HCT116 (cell line): ENCODE data around the gene NFKB2. TPM values are rescaled to one million over a fixed set of nuclear protein-coding genes. Genes with fewer than 3 reads are reported as not detected.

Experiments used
- ATAC-seq: fragments of 200-7000 bp; cut with Tn5 transposase; 2 replicates; pipeline ENCODE4 v1.9.1; 2020; ENCODE audit warnings: mild to moderate bottlenecking, moderate library complexity
- BruUV-seq: library from RNA; stranded (reverse); fragments of 400-500 nt; replicated peaks from 2 replicates; lab custom pipeline; 2021; lab: Mats Ljungman, UMichigan
- CTCF ChIA-PET: fragments of 300-600 bp; sonication (Branson Sonifier 250); formaldehyde crosslinking; loops from one replicate; lab custom pipeline; 2021; ENCODE audit warnings: antibody characterized with exemption; lab: Charles Lee
- POLR2A ChIA-PET: fragments of 300-600, 350-600 bp; sonication (Branson Sonifier 250); formaldehyde crosslinking; loops from one replicate; lab custom pipeline; 2021; ENCODE audit warnings: antibody characterized with exemption; lab: Charles Lee
- RAD21 ChIA-PET, 2 experiments: fragments of 300-600 bp; sonication (Branson Sonifier 250); formaldehyde crosslinking; loops; one replicate each; lab custom pipeline; 2023; ENCODE audit warnings: low total read pairs in 2 of 2; ENCODE audit not compliant: uncharacterized antibody in 2 of 2, unreplicated experiment in 2 of 2, low non-redundant PET in 1 of 2; lab: Charles Lee
- DNase-seq: peaks from one replicate; pipeline ENCODE4 v3.0.0-alpha.2; 2010; ENCODE audit warnings: low read depth, low spot score
- H2AFZ ChIP-seq: fragments of 200-600 bp; shearing (Covaris generic), sonication (generic); 2 replicates; pipeline ENCODE4 v1.6.1; 2017; ENCODE audit warnings: low read depth, mixed run types, mixed read lengths, antibody characterized with exemption, low read length; ENCODE audit not compliant: poor library complexity, severe bottlenecking
- H3K27ac ChIP-seq: 2 replicates; pipeline ENCODE4 v1.5.1; 2012; ENCODE audit warnings: low read depth, low read length
- H3K27me3 ChIP-seq: fragments of 200-600 bp; sonication (generic); 2 replicates; pipeline ENCODE4 v1.6.1; 2016; ENCODE audit warnings: mixed run types, low read length, mixed read lengths; ENCODE audit not compliant: insufficient read depth
- H3K36me3 ChIP-seq, 2 experiments: fragments of 200-500 bp in 1 of 2; fragments of 200-600 bp in 1 of 2; sonication (Bioruptor generic) in 1 of 2; sonication (generic) in 1 of 2; 2 replicates each; pipeline versions ENCODE4 v1.5.1 to v1.6.1; 2014 to 2016; ENCODE audit warnings: low read length in 2 of 2, inconsistent platforms in 1 of 2, mixed read lengths in 1 of 2, mixed run types in 1 of 2; ENCODE audit not compliant: insufficient read depth in 2 of 2, control insufficient read depth in 1 of 2
- H3K4me1 ChIP-seq, 2 experiments: fragments of 200-600 bp in 1 of 2; sonication (generic) in 1 of 2; 2 replicates each; pipeline versions ENCODE4 v1.5.1 to v1.6.1; 2012 to 2017; ENCODE audit warnings: low read length in 2 of 2, inconsistent platforms in 1 of 2, mild to moderate bottlenecking in 1 of 2, mixed read lengths in 1 of 2, mixed run types in 1 of 2, moderate library complexity in 1 of 2; ENCODE audit not compliant: insufficient read depth in 2 of 2, control insufficient read depth in 1 of 2
- H3K4me2 ChIP-seq: fragments of 200-600 bp; sonication (generic); 2 replicates; pipeline ENCODE4 v1.6.1; 2017; ENCODE audit warnings: mixed run types, low read length, mixed read lengths
- H3K4me3 ChIP-seq, 2 experiments: fragments of 200-600 bp in 1 of 2; sonication (generic) in 1 of 2; replicated peaks in 1 of 2; 2 replicates each; pipeline ENCODE4 v1.5.1; 2011 to 2016; ENCODE audit warnings: low read length in 2 of 2, control low read depth in 1 of 2, low read depth in 1 of 2, mild to moderate bottlenecking in 1 of 2, mixed read lengths in 1 of 2, mixed run types in 1 of 2
- H3K79me2 ChIP-seq: fragments of 200-600 bp; sonication (generic); 2 replicates; pipeline ENCODE4 v1.6.1; 2017; ENCODE audit warnings: mild to moderate bottlenecking, mixed run types, low read length, moderate library complexity, mixed read lengths; ENCODE audit not compliant: insufficient read depth
- H3K9ac ChIP-seq: fragments of 200-600 bp; sonication (generic); 2 replicates; pipeline ENCODE4 v1.6.1; 2016; ENCODE audit warnings: low read length, mixed read lengths
- H3K9me2 ChIP-seq: fragments of 200-600 bp; sonication (generic), shearing (Covaris generic); 2 replicates; pipeline ENCODE4 v1.6.1; 2017; ENCODE audit warnings: mixed run types, mild to moderate bottlenecking, moderate library complexity; ENCODE audit not compliant: insufficient read depth
- H3K9me3 ChIP-seq, 2 experiments: fragments of 200-500 bp in 1 of 2; fragments of 200-600 bp in 1 of 2; sonication (Bioruptor generic) in 1 of 2; sonication (generic) in 1 of 2; 2 replicates each; pipeline ENCODE4 v1.6.1; 2014 to 2017; ENCODE audit warnings: low read length in 2 of 2, mixed read lengths in 2 of 2, inconsistent platforms in 1 of 2, low read depth in 1 of 2, mild to moderate bottlenecking in 1 of 2, mixed run types in 1 of 2, moderate library complexity in 1 of 2; ENCODE audit not compliant: control insufficient read depth in 1 of 2, insufficient read depth in 1 of 2
- H4K20me1 ChIP-seq: fragments of 200-600 bp; sonication (generic), shearing (Covaris generic); 2 replicates; pipeline ENCODE4 v1.6.1; 2017; ENCODE audit warnings: mixed run types, mild to moderate bottlenecking, moderate library complexity; ENCODE audit not compliant: insufficient read depth
- CBX3 ChIP-seq: IDR thresholded peaks from 2 replicates; pipeline ENCODE4 v1.6.1; 2012; ENCODE audit warnings: low read depth
- ELF1 ChIP-seq: IDR thresholded peaks from 2 replicates; pipeline ENCODE4 v1.6.1; 2012; ENCODE audit warnings: low read depth, borderline replicate concordance
- EZH2 ChIP-seq: fragments of 200-600 bp; sonication (generic); IDR thresholded peaks from 2 replicates; pipeline ENCODE4 v1.6.1; 2017; ENCODE audit warnings: antibody characterized with exemption, mixed run types
- EZH2phosphoT487 ChIP-seq: fragments of 200-600 bp; IDR thresholded peaks from 2 replicates; pipeline ENCODE4 v1.6.1; 2018; ENCODE audit warnings: antibody characterized with exemption, borderline replicate concordance
- FOSL1 ChIP-seq: IDR thresholded peaks from 2 replicates; pipeline ENCODE4 v1.6.1; 2012; ENCODE audit warnings: low read depth
- JUND ChIP-seq: IDR thresholded peaks from 2 replicates; pipeline ENCODE4 v1.6.1; 2012
- POLR2A ChIP-seq: IDR thresholded peaks from 2 replicates; pipeline ENCODE4 v1.7.0; 2011; ENCODE audit warnings: borderline replicate concordance; ENCODE audit not compliant: insufficient read depth, insufficient read length; ENCODE audit errors: extremely low read depth
- POLR2AphosphoS5 ChIP-seq: IDR thresholded peaks from 2 replicates; pipeline ENCODE4 v1.6.1; 2011; ENCODE audit warnings: mild to moderate bottlenecking, low read depth, low read length, moderate library complexity
- TCF7L2 ChIP-seq: IDR thresholded peaks from 2 replicates; pipeline ENCODE4 v1.7.0; 2011; ENCODE audit warnings: borderline replicate concordance, inconsistent platforms; ENCODE audit not compliant: insufficient read depth, insufficient read length; ENCODE audit errors: extremely low read depth
- ZFX ChIP-seq: fragments of 450-650 bp; IDR thresholded peaks from 2 replicates; pipeline ENCODE4 v1.6.1; 2017
- intact Hi-C: fragments of 100-400 bp; cut with micrococcal nuclease; formaldehyde crosslinking; loops from 2 replicates; pipeline ENCODE4 v1.10.0; 2022
- total RNA-seq: library from RNA; stranded (reverse); gene quantifications from one replicate; pipeline ENCODE4 v1.2.1, GENCODE V29; 2021; ENCODE audit not compliant: unreplicated experiment
- TF ChIP-seq, protein P1 (sequence below): IDR thresholded peaks from 2 replicates; pipeline ENCODE4 v1.6.1; 2012
- TF ChIP-seq, protein P2 (sequence below): IDR thresholded peaks from 2 replicates; pipeline ENCODE4 v1.6.1; 2012
- TF ChIP-seq, protein P3 (sequence below), 3 experiments: fragments of 200-600 bp in 1 of 3; sonication (generic) in 1 of 3; IDR thresholded peaks in 2 of 3; conservative IDR thresholded peaks in 1 of 3; 2 replicates each; pipeline ENCODE4 v1.5.1; 2012 to 2017; ENCODE audit warnings: low read depth in 2 of 3, low read length in 2 of 3, antibody characterized with exemption in 1 of 3, borderline replicate concordance in 1 of 3, control low read depth in 1 of 3, mild to moderate bottlenecking in 1 of 3, mixed read lengths in 1 of 3, mixed run types in 1 of 3, moderate library complexity in 1 of 3; ENCODE audit not compliant: insufficient read depth in 1 of 3

NFKB2 gene
- total RNA-seq, 1 experiment from 2014 or later: 115 TPM

GRCh38 chr10:102368077-102368476 is 27.4 kb upstream of the NFKB2 start:
- TF ChIP-seq, protein P1, sequence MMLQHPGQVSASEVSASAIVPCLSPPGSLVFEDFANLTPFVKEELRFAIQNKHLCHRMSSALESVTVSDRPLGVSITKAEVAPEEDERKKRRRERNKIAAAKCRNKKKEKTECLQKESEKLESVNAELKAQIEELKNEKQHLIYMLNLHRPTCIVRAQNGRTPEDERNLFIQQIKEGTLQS: no peak
- TF ChIP-seq, protein P2, sequence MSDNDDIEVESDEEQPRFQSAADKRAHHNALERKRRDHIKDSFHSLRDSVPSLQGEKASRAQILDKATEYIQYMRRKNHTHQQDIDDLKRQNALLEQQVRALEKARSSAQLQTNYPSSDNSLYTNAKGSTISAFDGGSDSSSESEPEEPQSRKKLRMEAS: no peak
- TF ChIP-seq ELF1: no peak
- no peak for TF ChIP-seq EZH2phosphoT487
- no peak for TF ChIP-seq CBX3
- TF ChIP-seq POLR2A: no peak
- TF ChIP-seq FOSL1: no peak
- no peak for TF ChIP-seq JUND
- no peak for TF ChIP-seq TCF7L2
- no peak for TF ChIP-seq POLR2AphosphoS5
- TF ChIP-seq, protein P3, sequence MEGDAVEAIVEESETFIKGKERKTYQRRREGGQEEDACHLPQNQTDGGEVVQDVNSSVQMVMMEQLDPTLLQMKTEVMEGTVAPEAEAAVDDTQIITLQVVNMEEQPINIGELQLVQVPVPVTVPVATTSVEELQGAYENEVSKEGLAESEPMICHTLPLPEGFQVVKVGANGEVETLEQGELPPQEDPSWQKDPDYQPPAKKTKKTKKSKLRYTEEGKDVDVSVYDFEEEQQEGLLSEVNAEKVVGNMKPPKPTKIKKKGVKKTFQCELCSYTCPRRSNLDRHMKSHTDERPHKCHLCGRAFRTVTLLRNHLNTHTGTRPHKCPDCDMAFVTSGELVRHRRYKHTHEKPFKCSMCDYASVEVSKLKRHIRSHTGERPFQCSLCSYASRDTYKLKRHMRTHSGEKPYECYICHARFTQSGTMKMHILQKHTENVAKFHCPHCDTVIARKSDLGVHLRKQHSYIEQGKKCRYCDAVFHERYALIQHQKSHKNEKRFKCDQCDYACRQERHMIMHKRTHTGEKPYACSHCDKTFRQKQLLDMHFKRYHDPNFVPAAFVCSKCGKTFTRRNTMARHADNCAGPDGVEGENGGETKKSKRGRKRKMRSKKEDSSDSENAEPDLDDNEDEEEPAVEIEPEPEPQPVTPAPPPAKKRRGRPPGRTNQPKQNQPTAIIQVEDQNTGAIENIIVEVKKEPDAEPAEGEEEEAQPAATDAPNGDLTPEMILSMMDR (IDR thresholded peaks at IDR 0.05 in 2 of 3, conservative IDR thresholded peaks at IDR 0.05 in 1 of 3; ENCODE audit: borderline replicate concordance in 1 of 3, insufficient read depth in 1 of 3, low read depth in 2 of 3, low read length in 2 of 3): no peak
- TF ChIP-seq EZH2: no peak
- no peak for TF ChIP-seq ZFX
- H3K27me3 ChIP-seq: no peaks in the 10 kb centered on the region
- no peak overlapping the region for H3K9ac ChIP-seq
- ChIA-PET RAD21 (no interaction called here), POLR2A (interaction anchor here (1.1 kb wide), 1 partner anchor 16 kb away, joined by 3 read pairs; no protein-coding TSS in a partner anchor), CTCF (interaction anchor here (1.4 kb wide), 2 partner anchors 16 to 138 kb away, joined by 4 read pairs; no protein-coding TSS in a partner anchor)
- no peak overlapping the region for H2AFZ ChIP-seq
- DNase-seq (no peak), ATAC-seq (peak; percentile 71; the same call in 1 of the 2 replicates)
- peak overlapping the region; percentile 31; the same call in 1 of the 2 replicates for H3K27ac ChIP-seq
- H3K4me3 ChIP-seq: no peak overlapping the region
- H3K4me1 ChIP-seq: peaks cover 8 to 19% of the 10 kb centered on the region in 2 experiments; a peak in 3 of 4 replicates
- H3K4me2 ChIP-seq: peak overlapping the region; percentile 25
- BruUV-seq: no TSS peak
- H3K79me2 ChIP-seq: no peaks in the 10 kb centered on the region
- intact Hi-C loops: no loop called here
- no peaks in the 10 kb centered on the region for H3K9me2 ChIP-seq
- peaks cover 52 to 64% of the 10 kb centered on the region in 2 experiments for H3K36me3 ChIP-seq
- no peaks in the 10 kb centered on the region for H4K20me1 ChIP-seq
- H3K9me3 ChIP-seq: peaks cover 0 to 6% of the 10 kb centered on the region in 2 experiments; a peak in 1 of 4 replicates
